GM19395 (cell line): Measurements from ENCODE around the gene RMRP.
"Not testable (repeated sequence)": the region's sequence is repeated elsewhere in the genome, so short reads cannot be mapped to it uniquely, and the experiment has no call there.

Experiments
- ATAC-seq: cut with Tn5 transposase; IDR thresholded peaks from one replicate; pipeline ENCODE4 v1.9.1; 2021; ENCODE audit warnings: mild to moderate bottlenecking, moderate library complexity; ENCODE audit not compliant: unreplicated experiment

Gene RMRP

DNA sequence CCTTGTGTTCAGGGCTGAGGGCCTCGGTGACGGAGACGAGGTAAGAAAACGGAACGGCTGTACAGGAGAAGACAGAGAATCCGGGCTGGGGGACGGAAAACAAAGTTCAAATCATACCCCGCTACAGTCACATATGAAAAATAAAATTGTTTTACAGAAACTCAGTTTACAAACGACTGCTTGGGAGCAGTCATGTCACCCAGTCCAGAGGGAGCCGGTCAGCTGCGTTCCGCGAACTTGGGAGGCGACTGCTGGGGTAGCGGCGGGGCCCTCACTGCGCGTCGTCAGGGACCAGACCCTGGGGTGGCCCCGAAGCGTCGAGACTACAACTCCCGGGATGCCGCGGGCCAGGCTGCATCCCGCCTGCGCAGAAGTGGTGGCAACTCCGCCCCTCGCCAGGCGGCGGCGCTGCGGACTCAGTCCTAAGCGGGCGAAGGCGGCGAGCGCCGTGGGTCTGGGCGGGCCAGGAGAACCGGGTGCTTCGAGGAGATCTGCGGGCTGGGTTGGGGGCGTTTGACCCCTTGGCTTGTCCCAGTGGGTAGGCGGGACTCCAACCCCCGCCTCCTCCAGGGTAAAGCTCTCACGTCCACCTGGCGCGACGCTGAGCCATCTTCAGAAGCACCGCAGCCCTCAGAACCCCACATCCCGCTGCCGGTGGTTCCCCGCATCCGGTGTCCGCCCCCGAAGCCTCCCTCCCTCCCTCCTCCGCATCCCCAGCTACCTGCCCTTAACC, 11.1 kb downstream of the RMRP start:
- ATAC-seq = peak; percentile 81

DNA sequence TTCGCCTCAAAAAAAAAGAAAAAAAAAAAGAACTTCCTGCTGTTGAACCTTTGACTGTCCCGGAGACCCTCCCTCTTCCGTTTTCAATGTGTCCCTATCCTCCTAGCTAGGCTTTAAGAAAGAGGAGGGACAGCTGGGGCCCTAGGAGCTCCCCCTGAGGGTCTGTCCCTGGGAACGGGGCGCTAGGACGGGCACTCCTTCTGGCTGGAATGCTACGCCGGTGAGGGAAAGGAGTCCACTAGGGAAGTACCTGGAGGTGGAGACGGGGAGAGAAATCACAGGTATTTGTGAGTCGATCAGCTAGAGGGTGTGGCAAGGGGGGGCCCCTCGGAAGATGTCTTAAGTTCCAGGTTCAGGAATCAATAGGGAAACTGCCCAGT, 11.7 kb downstream of the RMRP start:
- ATAC-seq = no peak

DNA sequence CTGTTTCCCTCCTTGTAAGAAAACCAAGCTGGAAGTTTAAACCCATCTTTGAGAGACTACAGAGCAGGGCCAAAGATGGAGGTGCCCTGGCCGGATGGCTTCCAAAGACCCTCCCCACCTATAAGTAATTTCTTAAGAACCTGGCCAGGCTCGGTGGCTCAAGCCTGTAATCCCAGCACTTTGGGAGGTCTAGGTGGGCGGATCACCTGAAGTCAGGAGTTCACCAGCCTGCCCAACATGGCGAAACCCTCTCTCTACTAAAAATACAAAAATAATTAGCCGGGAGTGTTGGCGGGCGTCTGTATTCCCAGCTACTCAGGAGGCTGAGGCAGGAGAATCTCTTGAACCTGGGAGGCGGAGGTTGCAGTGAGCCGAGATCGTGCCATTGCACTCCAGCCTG, 12.1 kb downstream of the RMRP start:
- not testable (repeated sequence) for ATAC-seq

GRCh38 chr9:35643046-35643445, 14.8 kb downstream of the RMRP start:
- no peak for ATAC-seq

- not testable (repeated sequence) for ATAC-seq
These were observed 16.3 kb downstream of the RMRP start for GRCh38 chr9:35641478-35641877.

DNA sequence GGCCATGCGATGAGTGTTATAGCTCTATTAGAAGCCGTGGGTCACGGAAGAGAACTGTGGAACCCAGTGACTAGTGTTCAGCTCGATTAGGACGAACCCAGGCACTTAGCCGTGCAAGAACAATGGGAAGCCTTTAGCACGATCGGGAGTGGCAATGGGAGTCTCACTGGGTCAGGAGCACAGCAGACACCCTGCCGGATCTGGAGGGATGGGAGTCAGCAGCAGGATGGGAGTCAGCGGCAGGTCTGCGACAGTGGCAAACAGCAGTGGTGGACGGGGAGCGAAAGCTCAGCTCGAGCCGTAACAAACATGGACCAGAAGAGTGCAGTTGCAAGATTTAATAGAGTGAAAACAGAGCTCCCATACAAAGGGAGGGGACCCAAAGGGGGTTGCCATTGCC, 17.4 kb downstream of the RMRP start:
- ATAC-seq = not testable (repeated sequence)

GRCh38 chr9:35639631-35640030, 18.2 kb downstream of the RMRP start:
- no peak for ATAC-seq

DNA sequence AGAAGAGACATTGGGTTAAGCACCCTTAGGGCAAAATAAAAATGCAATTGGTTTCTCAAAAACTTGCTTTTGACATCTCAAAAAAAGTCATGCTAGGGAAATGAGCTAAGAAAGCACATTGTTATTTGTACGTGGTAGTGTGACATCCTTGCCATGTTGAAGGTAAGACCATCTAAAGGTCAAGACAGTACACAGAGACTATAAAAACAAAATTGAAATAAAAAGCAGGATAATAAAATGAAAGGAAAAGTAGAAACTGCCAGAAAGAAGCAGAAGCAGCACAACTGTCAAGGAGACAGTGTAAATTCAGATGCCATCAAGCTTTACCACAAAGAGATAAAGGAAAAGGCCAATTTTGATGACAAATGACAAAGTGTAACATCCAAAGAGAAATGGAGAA, 18.6 kb downstream of the RMRP start:
- ATAC-seq = not testable (repeated sequence)

DNA sequence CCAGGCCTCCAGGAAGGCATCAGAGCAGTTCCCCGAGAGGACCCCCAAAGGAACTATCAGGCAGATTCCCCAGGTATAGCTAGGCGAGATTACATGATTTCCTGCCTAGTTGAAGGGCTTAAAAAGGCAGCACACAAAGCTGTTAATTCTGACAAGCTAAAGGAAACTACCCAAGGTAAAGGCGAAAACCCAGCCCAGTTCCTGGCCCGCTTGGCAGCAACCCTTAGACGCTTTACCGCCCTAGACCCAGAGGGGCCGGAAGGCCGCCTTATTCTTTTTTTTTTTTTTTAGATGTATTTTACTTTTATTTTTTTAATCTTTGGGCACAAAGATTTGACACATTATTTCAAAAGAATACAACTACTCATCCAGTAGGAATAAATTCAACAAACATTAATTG, 19.1 kb downstream of the RMRP start:
- ATAC-seq = not testable (repeated sequence)

DNA sequence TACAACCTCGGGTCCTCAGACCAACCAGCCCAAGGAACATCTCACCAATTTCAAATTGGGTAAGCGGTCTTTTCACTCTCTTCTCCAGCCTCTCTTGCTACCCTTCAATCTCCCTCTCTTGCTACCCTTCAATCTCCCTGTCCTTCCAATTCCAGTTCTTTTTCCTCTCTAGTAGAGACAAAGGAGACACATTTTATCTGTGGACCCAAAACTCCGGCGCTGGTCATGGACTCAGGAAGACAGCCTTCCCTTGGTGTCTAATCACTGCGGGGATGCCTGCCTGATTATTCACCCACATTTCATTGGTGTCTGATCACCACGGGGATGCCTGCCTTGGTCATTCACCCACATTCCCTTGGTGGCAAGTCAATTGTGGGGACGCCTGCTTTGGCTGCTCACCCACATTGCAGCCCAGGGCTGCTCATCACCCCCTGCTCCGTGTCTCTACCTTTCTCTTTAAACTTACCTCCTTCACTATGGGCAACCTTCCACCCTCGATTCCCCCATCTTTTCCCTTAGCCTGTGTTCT, 20.3 kb downstream of the RMRP start:
- ATAC-seq = not testable (repeated sequence)

GRCh38 chr9:35636877-35637246, 21.0 kb downstream of the RMRP start:
- ATAC-seq = not testable (repeated sequence)

- ATAC-seq = no peak
These were observed 21.5 kb downstream of the RMRP start for GRCh38 chr9:35636135-35636876.

GRCh38 chr9:35635730-35636129, 22.1 kb downstream of the RMRP start:
- ATAC-seq = no peak

- no peak for ATAC-seq
These were observed 28.2 kb downstream of the RMRP start for GRCh38 chr9:35629597-35629996.

- no peak for ATAC-seq
These were observed 29.3 kb downstream of the RMRP start for GRCh38 chr9:35628389-35628991.

DNA sequence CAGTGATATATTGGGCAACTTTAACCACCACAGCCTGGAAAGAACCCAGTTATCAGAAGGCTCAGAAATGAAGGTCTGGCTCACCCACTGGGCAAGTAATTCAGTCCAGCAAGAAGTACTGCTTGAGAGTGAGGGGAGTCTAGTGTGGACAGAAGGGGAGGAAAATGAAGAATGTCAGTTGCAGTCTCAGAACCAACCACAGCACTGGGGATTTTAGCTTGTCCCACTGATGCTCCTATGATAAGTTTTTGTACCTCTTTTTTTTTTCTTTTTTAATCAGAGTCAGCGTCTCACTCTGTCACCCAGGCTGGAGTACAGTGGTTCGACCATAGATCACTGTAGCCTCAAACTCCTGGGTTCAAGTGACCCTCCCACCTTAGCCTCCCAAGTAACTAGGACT, 30.2 kb downstream of the RMRP start:
- no peak for ATAC-seq

- peak; percentile 51 for ATAC-seq
These were observed 38.0 kb downstream of the RMRP start for GRCh38 chr9:35619800-35620158.

DNA sequence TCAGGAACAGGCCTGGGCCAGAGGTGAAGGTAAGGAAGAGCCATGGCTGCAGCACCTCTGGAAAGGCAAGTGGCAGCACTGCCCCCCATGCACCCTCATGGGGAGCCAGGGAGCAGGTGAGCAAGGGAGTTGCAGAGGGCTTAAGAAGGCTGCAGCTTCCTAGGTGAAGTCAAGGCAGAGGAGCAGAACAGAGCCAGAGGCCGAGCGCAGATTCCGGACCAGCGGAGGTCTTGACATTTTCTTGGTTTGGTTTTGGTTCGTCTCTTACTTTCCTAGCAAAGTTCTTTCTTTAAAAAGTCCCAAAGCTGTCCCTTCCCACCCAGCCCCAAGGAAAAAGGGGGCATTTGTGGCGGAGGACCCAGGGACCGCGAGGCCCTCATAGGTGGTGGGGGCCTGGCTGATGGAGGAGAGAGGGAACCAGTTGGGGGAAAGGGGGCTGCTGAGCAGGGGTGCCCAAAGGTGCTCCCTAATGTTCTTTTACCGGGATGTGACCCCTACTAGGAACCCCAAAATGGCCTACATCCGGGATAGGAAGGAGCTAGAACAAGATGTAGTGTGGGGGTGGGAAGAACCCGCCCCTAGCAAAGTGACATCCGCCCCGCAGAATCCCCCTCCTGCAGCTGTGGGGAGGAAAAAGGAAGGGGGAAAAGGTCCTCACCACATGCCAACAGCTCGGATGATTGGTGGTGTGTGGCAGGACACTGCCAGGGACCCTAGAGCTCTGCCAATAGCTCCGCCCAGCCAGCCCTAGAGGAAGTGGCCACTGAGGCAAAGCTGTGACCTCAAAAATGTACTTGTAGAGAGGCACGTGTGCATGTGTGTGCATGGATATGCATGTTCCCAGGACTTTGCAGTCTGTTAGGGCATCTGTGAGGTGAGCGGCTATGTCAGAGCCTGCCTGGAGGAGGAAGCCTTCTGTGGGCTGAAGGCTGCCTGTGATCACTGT, 38.7 kb downstream of the RMRP start:
- peak; percentile 54 for ATAC-seq

- ATAC-seq = no peak
These were observed 39.5 kb downstream of the RMRP start, which contains the start of gene CD72 for GRCh38 chr9:35618325-35618727. TSS of gene CD72 (minus strand) at chr9:35618413. CDS start at chr9:35618303, 110 bp downstream.

GRCh38 chr9:35617548-35617947, 40.3 kb downstream of the RMRP start:
- ATAC-seq = no peak
